AG08396 (cell line): ENCODE data around the gene MCTP2.

Experiments used
- DNase-seq: peaks from one replicate; pipeline ENCODE4 v3.0.0; 2012; ENCODE audit warnings: low spot score, mixed read lengths

The MCTP2 gene

GRCh38 chr15:94353488-94353820 lies 122.1 kb downstream of the MCTP2 start:
- DNase-seq = no peak

DNA sequence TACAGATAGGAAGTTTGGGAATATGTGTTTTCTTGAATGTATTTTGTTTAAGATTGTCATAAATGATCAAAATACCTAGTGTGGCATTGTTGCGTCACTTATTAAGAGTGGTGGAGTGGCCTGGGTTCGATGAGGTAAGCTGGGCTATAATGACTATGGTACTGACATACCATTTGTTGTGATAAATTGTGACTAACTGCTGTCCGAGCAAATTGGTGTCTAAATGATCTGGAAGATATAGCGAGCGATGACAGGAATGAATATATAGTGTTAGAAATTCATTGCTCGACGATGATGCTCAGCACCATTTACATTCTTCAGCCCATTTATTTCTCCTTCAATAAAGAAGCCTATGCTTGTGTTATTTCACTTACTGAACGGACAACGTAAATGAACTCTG lies 123.3 kb downstream of the MCTP2 start:
- DNase-seq = no peak

- no peak for DNase-seq
These were observed 128.4 kb downstream of the MCTP2 start for GRCh38 chr15:94359716-94360115.

DNA sequence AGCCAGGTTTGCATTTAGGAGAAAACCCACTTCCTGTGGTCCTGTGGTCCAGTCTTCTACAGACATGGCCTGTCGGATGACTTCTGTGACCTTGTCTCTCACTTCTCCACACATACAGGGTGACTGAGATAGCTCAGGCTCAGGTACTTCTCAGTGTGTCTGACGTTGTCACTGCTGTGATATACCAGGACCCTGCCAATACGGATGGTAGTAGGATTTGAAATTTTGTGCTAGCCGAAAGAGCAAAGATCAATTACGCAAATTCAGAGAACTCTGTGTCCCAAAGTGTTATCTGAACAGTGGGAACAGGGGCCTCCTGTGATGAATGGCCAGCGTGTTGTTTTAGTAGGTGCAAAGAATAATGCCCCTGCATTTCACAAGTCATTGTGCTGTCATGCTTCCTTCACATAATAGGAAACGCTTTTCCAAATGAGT lies 128.9 kb downstream of the MCTP2 start:
- no peak for DNase-seq

GRCh38 chr15:94362385-94363092 lies 131.2 kb downstream of the MCTP2 start:
- DNase-seq = no peak

- no peak for DNase-seq
These were observed 132.0 kb downstream of the MCTP2 start for GRCh38 chr15:94363382-94363781.

GRCh38 chr15:94366781-94367180 lies 135.4 kb downstream of the MCTP2 start:
- DNase-seq = no peak

- DNase-seq = no peak
These were observed 136.6 kb downstream of the MCTP2 start for GRCh38 chr15:94367726-94368535.

DNA sequence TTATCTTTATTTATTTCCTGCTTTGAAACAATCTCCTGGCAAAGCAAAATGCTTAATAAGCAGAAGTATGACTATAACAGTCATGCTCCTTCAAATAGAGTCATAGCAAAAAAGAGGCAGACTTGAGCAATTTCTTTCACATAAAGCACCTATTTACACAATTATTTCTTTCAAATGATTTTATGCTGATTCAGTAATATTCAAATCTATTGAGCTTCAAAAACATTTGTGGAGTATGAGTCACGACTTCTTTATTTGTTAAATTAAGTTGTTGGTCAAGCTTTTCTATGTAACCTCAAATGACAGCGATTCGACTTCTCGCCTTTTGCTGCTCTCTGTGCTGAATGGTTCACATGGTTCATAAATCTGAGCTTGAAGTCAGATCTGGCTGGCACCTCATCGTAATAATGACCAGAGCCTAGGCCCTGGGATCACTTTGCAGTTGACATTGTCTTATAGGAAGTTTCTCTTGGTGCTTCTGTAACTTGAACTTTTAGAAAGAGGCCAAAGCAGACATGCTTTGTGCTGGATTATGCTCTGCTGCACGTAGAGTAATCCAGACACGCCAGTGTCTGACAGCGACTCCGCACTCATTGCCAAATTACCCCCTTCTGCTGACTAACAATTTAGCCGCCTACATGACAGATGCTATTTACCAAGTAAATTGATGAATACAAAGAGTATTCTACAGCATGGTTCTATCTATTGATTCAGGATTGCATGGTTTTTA lies 139.0 kb downstream of the MCTP2 start:
- DNase-seq = no peak

DNA sequence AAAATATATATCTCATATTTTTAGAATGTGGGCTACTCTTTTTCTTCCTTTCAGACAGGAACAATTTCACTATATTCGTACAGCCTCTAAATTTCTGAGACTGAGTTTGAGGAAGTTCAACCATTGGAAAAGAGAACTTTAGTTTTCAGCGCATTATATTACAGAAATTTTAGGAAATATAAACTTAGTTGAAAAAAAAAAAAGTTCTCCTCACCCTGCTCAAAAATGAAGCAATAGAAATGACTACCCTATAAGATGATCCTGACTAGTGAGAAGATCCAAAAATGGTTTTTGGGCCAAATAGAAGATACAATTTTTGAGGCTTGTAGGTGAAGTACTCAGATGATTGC lies 139.6 kb downstream of the MCTP2 start:
- no peak for DNase-seq

GRCh38 chr15:94372821-94373220 lies 141.5 kb downstream of the MCTP2 start:
- DNase-seq = no peak

DNA sequence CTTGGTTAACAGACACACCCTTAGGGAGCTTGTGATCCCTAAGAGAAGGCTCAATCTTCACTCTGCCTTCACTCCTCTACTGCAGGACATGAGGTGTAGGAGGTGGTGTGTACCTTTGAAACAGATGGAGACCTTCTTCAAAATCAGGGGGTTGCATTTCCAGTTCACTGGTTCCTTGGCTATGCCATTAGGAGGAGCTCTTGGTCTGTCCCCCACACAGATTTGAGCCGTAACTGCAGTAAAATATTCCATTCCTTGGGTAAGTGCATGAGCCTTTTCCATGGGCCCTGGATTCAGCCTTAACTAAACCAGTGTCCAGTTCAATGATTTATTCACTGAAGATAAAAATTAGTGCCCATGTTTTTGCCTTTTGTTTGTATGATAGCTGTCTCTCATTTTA lies 144.6 kb downstream of the MCTP2 start:
- no peak for DNase-seq

GRCh38 chr15:94379986-94380385 lies 148.6 kb downstream of the MCTP2 start:
- DNase-seq = no peak

DNA sequence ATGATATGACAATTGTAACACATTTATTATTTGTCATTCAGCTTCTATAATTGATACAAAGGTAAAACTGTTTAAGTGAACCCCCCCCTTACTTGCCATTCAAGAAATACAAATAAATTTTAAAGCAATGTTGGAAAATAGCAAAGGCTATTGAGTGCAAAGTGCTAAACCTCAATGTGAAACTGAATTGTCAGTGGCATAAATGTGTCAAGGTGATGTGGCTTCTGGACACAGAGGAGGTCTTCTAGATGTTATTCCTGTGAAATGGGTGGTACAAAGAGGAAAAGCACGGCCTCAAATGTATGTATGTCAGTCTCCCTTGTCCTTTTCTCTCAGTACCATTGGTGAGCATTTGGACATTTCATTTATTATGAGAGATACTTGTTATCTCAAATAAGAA lies 149.4 kb downstream of the MCTP2 start:
- no peak for DNase-seq

- no peak for DNase-seq
These were observed 150.0 kb downstream of the MCTP2 start for GRCh38 chr15:94381384-94381783.

DNA sequence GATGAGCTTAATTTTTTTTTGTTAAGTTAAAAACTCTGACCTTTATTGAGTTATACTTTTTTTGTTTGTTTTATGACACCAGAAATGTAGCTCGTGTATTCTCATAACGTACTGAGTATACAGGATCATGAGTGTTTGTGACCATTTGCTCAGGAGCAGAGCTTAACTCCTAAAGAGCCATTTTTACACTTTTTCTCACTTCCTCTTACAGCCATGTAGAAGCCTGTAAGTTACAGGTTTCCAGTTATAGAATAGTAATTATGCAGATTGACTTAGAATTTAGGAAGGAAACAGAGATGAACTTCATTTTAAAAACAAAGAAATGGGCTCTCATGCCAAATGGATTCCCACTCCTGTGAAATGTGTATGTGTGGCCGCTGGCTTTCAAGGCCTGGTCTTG lies 151.7 kb downstream of the MCTP2 start:
- DNase-seq = no peak

DNA sequence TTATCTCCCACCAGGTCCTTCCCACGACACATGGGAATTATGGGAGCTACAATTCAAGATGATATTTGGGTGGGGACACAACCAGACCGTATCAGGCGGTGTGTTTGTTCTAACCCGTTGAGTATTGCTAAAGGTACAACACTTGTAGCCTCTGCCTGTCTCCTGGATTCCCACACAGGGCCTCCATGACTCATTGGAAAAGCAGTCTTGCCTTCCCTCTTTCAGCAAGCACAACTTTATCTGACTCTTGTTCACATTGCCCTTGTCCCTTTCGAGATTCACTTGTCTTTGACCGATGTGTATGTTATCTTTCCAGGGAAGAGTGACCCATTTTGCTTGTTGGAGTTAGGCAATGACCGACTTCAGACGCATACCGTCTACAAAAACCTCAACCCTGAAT lies 152.3 kb downstream of the MCTP2 start:
- DNase-seq = no peak

- no peak for DNase-seq
These were observed 154.1 kb downstream of the MCTP2 start for GRCh38 chr15:94385441-94385840.

DNA sequence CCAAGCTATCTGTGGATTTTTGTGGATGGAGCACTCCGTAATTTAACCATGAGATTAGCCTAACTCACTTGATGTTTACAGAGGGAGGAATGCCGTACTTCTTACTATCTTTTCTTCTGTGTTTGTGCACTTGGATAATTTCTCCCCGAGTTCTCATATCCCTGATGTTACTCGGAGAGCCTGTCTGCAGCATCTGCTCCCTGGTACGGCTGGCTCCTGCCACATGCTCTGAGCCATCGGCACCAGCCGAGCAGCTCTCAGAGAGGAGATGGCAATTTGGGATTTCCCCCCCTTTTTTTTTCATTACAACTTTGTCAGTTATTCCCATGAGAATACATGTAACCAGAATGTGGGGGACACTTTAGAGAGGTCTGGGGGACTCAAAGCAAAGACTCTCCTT lies 155.0 kb downstream of the MCTP2 start:
- DNase-seq = no peak

GRCh38 chr15:94387442-94387841 lies 156.1 kb downstream of the MCTP2 start:
- DNase-seq = no peak

GRCh38 chr15:94387849-94388441 lies 156.6 kb downstream of the MCTP2 start:
- no peak for DNase-seq

DNA sequence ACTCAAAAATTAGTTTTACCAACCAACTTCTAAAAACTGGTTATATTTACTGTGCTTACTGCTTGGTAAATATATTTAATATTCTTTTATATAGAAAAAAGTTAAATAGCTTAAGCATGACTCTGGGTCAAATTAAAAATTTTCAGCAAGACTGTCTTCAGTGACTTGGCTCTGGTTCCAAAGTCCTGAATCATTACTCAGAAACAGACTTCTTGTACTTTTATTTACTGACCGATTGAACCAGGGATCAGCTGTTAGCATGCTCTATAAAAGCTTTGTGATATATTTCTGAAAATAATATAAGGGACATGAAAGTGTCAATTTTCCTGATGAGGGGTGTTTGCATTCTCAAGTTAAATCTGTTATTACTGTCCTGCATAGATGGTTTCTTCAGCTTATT lies 164.3 kb downstream of the MCTP2 start:
- no peak for DNase-seq

GRCh38 chr15:94397337-94397736 lies 166.0 kb downstream of the MCTP2 start:
- no peak for DNase-seq
